CD4-positive, alpha-beta T cell treated with Interleukin-2 at 100 ng/mL for 4 hours (primary cell): ENCODE data around the gene FRMD4A.
"Not testable (repeated sequence)": the region's sequence is repeated elsewhere in the genome, so short reads cannot be mapped to it uniquely, and the experiment has no call there.

Source experiments
- DNase-seq: peaks from one replicate; pipeline ENCODE4 v3.0.0-alpha.2; 2020; ENCODE audit warnings: low spot score

The FRMD4A gene

DNA sequence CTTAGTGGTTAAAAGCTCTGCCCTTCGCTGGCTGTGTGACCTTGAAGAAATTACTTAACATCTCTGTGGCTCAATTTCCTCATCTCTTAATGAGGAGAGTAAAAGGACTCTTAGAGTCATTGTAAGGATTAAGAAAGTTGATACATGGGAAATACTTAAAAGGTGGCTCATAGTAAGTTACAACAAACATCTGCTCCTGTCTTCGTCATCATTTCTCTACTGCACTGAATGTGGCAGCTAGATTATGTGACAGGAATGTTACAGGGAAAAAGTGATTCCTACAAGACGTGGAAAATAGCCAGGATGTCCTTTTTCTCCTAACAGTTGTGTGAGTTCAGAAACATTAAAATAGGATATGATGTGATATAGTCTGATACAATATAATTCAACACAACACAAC, 184.7 kb downstream of the FRMD4A start:
- no peak for DNase-seq

GRCh38 chr10:14144451-14144850, 186.3 kb downstream of the FRMD4A start:
- DNase-seq: no peak

DNA sequence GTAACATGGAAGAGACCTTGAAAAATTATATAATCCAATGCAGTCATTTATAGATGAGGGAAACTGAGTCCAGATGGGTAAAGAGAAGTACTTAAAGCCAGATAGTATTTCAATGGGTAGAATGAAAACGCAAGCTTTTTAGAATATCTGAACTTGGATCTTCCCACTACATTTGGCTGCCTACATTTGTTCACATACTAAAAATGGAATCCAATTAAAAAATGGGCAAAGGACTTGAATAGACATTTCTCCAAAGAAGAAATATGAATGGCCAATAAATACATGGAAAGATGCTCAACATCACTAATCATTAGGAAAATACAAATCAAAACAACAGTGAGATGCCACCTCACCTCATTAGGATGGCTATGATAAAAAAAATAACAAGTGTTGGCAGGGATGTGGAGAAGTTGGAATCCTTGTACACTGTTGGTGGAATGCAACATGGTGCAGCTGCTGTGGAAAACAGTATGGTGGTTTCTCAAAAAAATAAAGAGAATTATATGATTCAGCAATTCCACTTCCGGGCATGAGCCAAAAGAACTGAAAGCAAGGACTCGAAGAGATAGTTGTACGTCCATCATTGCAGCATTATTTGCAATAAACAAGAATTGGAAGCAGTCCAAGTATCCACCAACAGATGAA, 188.0 kb downstream of the FRMD4A start:
- DNase-seq: no peak

DNA sequence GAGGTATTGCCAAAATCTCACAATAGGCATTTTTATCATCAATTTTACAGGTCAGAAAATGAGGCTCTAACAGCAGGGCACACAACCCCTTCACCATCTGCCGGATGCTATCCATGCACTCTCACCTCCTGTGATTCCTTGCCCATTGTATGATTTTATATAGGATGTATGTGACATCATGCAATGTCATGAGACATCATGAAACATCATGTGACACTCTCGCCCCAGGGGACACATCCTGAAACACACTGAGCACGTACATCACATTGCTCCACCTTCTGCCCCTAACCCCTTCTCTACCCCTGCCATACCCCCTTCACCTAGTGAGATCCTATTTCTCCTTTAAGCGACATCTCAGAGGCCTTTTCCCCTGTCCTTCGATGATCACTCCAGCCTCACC, 189.4 kb downstream of the FRMD4A start:
- no peak for DNase-seq

DNA sequence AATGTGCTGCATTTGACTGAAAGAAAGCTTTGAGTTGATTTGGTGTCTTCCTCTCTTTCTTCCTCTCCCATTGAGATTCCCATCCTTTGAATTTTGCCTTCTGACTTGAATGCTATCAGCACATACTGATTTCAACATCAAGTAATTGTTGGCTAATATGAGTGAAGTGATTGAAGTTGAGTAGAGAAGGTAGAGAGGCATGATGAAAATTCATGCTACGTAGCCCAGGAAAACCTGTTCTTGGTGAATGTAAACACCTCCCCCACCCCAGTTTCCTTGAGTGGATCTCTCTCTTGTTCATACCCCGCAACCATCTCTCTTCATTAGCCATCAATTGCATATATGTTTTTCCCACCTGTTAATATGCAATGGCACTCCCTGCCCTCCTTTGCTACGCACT, 193.3 kb downstream of the FRMD4A start:
- no peak for DNase-seq

GRCh38 chr10:14135196-14135595, 195.5 kb downstream of the FRMD4A start:
- not testable (repeated sequence) for DNase-seq

- no peak for DNase-seq
Observed at GRCh38 chr10:14134275-14134674, 196.4 kb downstream of the FRMD4A start.

DNA sequence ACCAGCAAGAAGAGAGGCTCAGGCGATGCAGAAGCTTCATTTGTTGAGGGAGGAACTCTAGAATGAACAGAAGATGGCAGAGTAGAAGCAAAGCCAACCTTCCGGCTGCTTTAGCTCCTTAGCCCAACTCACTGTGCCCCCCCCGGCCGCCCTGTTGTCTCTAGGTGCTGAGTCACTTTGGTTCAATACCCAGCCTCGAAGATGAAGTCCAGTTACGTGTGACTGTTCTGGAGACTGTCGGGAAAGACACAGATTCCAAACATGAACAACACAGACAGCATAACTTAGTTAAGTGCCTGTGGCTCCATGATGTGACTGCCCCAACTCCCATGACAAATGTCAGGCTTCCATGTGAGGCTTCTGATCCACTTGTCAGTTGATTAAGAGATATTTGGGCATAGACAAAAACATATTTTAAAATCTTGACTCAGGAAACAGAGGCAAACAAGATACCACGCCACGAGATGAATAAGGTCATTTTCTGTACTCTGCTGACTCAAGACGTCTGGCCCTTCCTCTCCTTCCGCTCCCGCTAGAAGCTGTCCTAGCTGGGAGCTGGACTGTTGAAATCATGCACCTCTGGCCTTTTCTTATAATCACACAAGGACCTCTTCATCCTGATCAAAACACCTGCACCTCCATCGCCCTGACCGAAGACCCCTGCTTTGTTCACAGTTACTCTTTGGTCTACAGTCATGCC, 199.3 kb downstream of the FRMD4A start:
- DNase-seq: no peak

GRCh38 chr10:14129770-14130169, 201.0 kb downstream of the FRMD4A start:
- no peak for DNase-seq

GRCh38 chr10:14128519-14128918, 202.2 kb downstream of the FRMD4A start:
- DNase-seq: no peak

- DNase-seq: no peak
Observed at GRCh38 chr10:14126697-14127440, 203.9 kb downstream of the FRMD4A start.

GRCh38 chr10:14125564-14125963, 205.2 kb downstream of the FRMD4A start:
- DNase-seq: no peak

DNA sequence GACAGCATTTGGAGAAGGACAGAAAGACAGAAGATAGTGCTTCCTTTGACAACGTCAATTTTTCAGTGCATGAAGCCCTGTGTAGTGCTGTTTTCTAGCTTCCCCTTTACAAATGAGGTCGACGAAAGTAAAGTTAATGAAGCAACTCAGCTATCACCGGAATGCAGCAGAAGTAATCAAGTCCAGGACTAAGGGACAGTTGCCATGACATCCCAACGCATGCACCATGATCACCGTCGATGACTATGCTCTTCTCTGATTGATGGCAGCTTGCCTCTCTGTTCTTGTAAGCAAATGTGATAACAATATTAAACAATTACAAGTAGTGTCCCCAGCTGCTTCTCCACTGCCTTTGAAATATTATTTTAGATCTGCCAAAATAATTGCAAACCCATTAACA, 205.8 kb downstream of the FRMD4A start:
- no peak for DNase-seq

- no peak for DNase-seq
Observed at GRCh38 chr10:14123139-14123538, 207.6 kb downstream of the FRMD4A start.

DNA sequence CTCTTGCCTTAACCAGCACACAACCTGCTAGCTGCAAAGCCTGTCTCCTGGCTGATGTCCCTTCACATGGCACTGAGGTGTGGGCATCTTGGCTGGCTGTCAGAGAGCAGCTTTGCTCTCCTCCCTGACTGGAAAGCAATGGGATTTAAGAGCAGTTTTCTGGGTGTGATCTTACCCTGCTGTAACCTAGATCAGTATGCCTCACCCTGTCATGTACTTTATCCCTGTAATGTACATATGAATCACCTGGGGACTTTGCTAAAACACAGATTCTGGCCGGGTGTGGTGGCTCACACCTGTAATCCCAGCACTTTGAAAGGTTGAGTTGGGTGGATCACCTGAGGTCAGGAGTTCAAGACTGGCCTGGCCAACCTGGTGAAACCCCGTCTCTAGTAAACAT, 209.9 kb downstream of the FRMD4A start:
- no peak for DNase-seq

DNA sequence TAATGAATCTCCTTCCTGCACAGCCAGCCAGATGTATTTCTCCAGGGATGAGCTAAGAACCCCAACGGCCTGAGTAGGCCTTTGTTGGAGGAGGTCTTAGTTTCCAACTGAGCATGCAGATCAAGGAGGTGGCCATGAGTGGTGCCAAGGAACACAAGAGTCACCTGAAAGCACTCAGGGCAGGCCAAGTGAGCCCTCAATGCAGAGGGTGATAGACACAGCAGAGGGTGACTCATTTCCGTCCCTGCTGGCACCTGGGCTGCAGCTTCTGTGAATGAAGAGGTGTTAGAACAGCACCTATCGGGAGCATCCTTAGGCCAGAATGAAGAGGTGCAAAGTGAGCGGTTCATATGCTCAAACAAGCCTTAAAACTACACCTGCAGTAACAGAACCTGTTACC, 211.8 kb downstream of the FRMD4A start:
- DNase-seq: no peak

- DNase-seq: no peak
Observed at GRCh38 chr10:14116837-14117236, 213.9 kb downstream of the FRMD4A start.

DNA sequence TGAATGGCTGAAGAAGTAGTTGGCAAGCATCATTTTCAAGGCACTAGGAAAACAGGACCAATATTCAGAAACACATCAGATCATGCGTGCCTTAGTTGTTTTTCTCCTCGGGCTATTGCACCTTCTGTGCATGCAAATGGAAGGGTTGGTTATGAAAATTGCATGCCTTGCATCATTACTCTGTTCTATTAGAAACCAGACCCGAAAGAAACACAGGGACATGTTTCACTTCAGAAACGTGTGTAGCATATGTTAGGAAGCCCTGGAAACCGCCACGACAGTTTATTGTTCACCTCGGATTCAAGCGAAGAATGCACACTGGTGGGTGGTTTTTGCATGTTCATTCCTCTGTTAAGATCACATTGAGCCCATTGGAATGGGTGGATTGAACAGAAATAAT, 214.7 kb downstream of the FRMD4A start:
- DNase-seq: no peak

GRCh38 chr10:14114791-14115190, 215.9 kb downstream of the FRMD4A start:
- no peak for DNase-seq

GRCh38 chr10:14112056-14112455, 218.7 kb downstream of the FRMD4A start:
- no peak for DNase-seq

- DNase-seq: no peak
Observed at GRCh38 chr10:14111208-14111607, 219.5 kb downstream of the FRMD4A start.

DNA sequence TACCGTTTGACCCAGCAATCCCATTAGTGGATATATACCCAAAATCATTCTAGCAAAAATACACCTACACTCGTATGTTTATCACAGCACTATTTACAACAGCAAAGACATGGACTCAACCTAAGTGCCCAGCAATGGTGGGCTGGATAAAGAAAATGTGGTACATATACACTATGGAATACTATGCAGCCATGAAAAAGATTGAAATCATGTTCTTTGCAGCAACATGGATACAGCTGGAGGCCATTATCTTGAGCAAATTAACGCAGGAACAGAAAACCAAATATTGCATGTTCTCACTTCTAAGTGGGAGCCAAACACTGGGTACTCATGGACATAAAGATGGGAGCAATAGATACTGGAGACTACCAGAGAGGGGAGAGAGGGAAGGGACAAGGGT, 223.9 kb downstream of the FRMD4A start:
- no peak for DNase-seq

DNA sequence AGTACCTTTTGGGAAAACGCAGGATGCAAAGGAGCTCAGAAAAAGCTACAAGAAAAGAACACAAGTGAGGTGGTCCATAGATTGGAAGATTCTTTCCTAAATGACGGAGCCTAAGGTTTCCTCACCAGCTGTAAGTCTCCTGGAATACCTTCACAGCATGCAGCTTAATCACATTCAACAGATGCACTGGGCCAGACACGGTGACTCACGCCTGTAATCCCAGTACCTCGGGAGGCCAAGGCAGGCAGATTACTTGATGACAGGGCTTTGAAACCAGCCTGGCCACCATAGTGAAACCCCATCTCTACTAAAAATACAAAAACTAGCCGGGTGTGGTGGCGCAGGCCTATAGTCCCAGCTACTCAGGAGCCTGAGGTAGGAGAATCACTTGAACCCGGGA, 228.7 kb downstream of the FRMD4A start:
- no peak for DNase-seq
